ENCODE results near the gene LUC7L3. TPM values are rescaled to one million over a fixed set of nuclear protein-coding genes. Genes with fewer than 3 reads are reported as not detected.
"Not testable (repeated sequence)": the region's sequence is repeated elsewhere in the genome, so short reads cannot be mapped to it uniquely, and the experiment has no call there.

LUC7L3 gene
- polyA plus RNA-seq, 2 donors: 46.6 to 80.7 TPM

DNA sequence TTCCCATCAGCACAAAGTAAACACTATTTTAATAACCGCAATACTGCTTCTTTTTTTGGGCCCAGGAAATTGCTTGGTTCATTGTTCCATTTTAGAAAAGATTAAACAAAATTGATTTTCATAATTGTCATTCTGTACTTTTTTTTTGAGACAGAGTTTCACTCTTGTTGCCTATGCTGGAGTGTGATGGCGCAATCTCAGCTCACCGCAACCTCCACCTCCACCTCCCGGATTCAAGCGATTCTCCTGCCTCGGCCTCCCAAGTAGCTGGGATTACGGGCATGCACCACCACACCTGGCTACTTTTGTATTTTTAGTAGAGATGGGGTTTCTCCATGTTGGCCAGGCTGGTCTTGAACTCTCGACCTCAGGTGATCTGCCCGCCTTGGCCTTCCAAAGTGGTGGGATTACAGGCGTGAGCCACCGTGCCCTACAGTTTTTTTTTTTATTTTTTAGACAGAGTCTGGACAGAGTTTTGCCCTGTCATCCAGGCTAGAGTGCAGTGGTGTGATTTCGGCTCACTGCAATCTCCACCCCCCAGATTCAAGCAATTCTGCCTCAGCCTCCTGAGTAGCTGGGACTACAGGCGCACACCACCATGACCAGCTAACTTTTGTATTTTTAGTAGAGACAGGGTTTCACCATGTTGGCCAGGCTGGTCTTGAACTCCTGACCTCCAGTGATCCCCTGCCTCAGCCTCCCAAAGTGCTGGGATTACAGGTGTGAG, 85.5 kb downstream of the LUC7L3 start:
- WGBS, 2 donors: 93 to 94% methylated on average over 13 of the region's 13 CpGs
- H3K4me1 ChIP-seq (ENCODE audit: control insufficient read depth in 2 of 2, insufficient read depth in 2 of 2, low read length in 1 of 2); H3K27me3 ChIP-seq (ENCODE audit: control insufficient read depth in 1 of 2, insufficient read depth in 2 of 2, low read length in 2 of 2); H3K36me3 ChIP-seq (ENCODE audit: control insufficient read depth in 2 of 2, insufficient read depth in 2 of 2, low read length in 1 of 2); H3K9me3 ChIP-seq (ENCODE audit: control insufficient read depth in 2 of 2, insufficient read depth in 1 of 2, low read depth in 1 of 2, low read length in 1 of 2); H3K4me3 ChIP-seq (ENCODE audit: low read depth in 1 of 2, low read length in 2 of 2); H3K27ac ChIP-seq (ENCODE audit: low read depth in 2 of 2, low read length in 1 of 2): not testable (repeated sequence)

DNA sequence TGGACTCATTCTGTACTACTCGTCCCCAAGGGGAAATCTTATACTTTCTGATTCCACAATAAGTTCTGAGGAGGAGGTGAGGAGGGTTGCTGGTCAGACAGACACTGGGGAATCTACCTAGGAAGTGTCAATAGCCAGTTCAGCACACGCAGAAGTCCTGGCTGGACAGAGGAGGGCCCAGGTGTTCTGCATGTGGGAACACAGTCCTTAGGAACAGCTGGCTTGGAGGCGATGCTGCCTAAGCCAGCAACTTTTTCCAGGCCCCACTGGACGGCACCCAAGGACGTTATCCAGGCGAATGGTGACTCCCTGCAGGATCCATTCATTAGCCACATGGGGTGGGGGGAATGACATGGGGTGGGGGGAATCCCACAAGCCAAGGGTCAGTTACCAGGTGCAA, 86.1 kb downstream of the LUC7L3 start:
- no peaks in the 10 kb centered on the region for H3K27me3 ChIP-seq (ENCODE audit: control insufficient read depth in 1 of 2, insufficient read depth in 2 of 2, low read length in 2 of 2)
- H3K9me3 ChIP-seq (ENCODE audit: control insufficient read depth in 2 of 2, insufficient read depth in 1 of 2, low read depth in 1 of 2, low read length in 1 of 2): no peaks in the 10 kb centered on the region
- H3K36me3 ChIP-seq (ENCODE audit: control insufficient read depth in 2 of 2, insufficient read depth in 2 of 2, low read length in 1 of 2): no peaks in the 10 kb centered on the region
- H3K4me3 ChIP-seq (ENCODE audit: low read depth in 1 of 2, low read length in 2 of 2): no peak overlapping the region
- peaks cover 5 to 6% of the 10 kb centered on the region in 2 donors for H3K4me1 ChIP-seq (ENCODE audit: control insufficient read depth in 2 of 2, insufficient read depth in 2 of 2, low read length in 1 of 2)
- H3K27ac ChIP-seq (ENCODE audit: low read depth in 2 of 2, low read length in 1 of 2): no peak overlapping the region
- 52 to 55% methylated on average over 6 of the region's 6 CpGs for WGBS, 2 donors

Other genes starting within 250 kb of the LUC7L3 start
- 10 to 100 TPM; 11.9 to 16.9 TPM for gene RSAD1, start 240.7 kb upstream of the LUC7L3 start, polyA plus RNA-seq
- gene MYCBPAP, start 211.2 kb upstream of the LUC7L3 start, polyA plus RNA-seq: under 1 TPM; 0.05 to 0.22 TPM
- gene EPN3, start 186.9 kb upstream of the LUC7L3 start, polyA plus RNA-seq: 10 to 100 TPM; 40.5 to 59.8 TPM
- 10 to 100 TPM; 11.5 to 26.7 TPM for gene SPATA20, start 172.4 kb upstream of the LUC7L3 start, polyA plus RNA-seq
- under 1 TPM; 0.06 to 0.13 TPM for gene CACNA1G, start 158.9 kb upstream of the LUC7L3 start, polyA plus RNA-seq
- 10 to 100 TPM; 17.7 to 32.0 TPM for gene ABCC3, start 84.7 kb upstream of the LUC7L3 start, polyA plus RNA-seq
- 1 to 10 TPM; 7.2 to 7.5 TPM for gene ANKRD40, start 11.7 kb upstream of the LUC7L3 start, polyA plus RNA-seq
- not detected for gene ANKRD40CL, start 47.9 kb downstream of the LUC7L3 start, polyA plus RNA-seq
- gene WFIKKN2, start 116.0 kb downstream of the LUC7L3 start, polyA plus RNA-seq: under 1 TPM; 0.02 to 0.04 TPM
- gene TOB1, start 146.8 kb downstream of the LUC7L3 start, polyA plus RNA-seq: 10 to 100 TPM; 32.7 to 52.9 TPM